HepG2 (cell line): Measurements from ENCODE around the gene CRAMP1. TPM values are rescaled to one million over a fixed set of nuclear protein-coding genes. Genes with fewer than 3 reads are reported as not detected.

Source experiments
- ATAC-seq: fragments of 200-7000 bp; cut with Tn5 transposase; 3 replicates; pipeline ENCODE4 v1.9.1; 2020; ENCODE audit warnings: mild to moderate bottlenecking, moderate library complexity
- BruUV-seq: library from RNA; stranded (reverse); fragments of 400-500 nt; replicated peaks from 2 replicates; lab custom pipeline; 2021; lab: Mats Ljungman, UMichigan
- CTCF ChIA-PET: fragments of 300-600 bp; formaldehyde crosslinking; extraction: SDS; loops from one replicate; lab custom pipeline; 2021; ENCODE audit warnings: low total read pairs, inconsistent platforms, low intra/inter-chr PET ratio; lab: Yijun Ruan, JAX
- POLR2A ChIA-PET: fragments of 350-600 bp; sonication (Branson Sonifier 250); formaldehyde crosslinking; loops from one replicate; lab custom pipeline; 2020; ENCODE audit warnings: antibody characterized with exemption, inconsistent platforms; lab: Yijun Ruan, JAX
- DNase-seq: peaks from one replicate; pipeline ENCODE4 v3.0.0-alpha.2; 2015; ENCODE audit warnings: low spot score
- FAIRE-seq: peaks from 3 replicates; lab custom pipeline; 2011; peaks lifted over from hg19 to GRCh38; lab: Jason Lieb, UNC
- H2AFZ ChIP-seq: one replicate; pipeline ENCODE4 v1.6.1; 2011; ENCODE audit warnings: low read length, inconsistent platforms
- H3K27ac ChIP-seq: fragments of 300-600 bp; 3 replicates; pipeline ENCODE4 v1.8.0; 2011; ENCODE audit warnings: mixed run types, mild to moderate bottlenecking, mixed read lengths, low read length, inconsistent platforms; ENCODE audit not compliant: insufficient read depth; ENCODE audit errors: extremely low read length
- H3K27me3 ChIP-seq, 2 experiments: fragments of 200-600 bp in 1 of 2; 2 replicates in 1 of 2; 3 replicates in 1 of 2; pipeline versions ENCODE4 v1.6.0 to v1.8.0; 2011; ENCODE audit warnings: low read length in 2 of 2, mild to moderate bottlenecking in 2 of 2, moderate library complexity in 2 of 2, inconsistent platforms in 1 of 2; ENCODE audit not compliant: insufficient read depth in 2 of 2, control insufficient read depth in 1 of 2
- H3K36me3 ChIP-seq, 2 experiments: fragments of 200-600 bp in 1 of 2; replicated peaks in 1 of 2; 2 replicates in 1 of 2; 3 replicates in 1 of 2; pipeline versions ENCODE4 v1.5.1 to v1.8.0; 2011; ENCODE audit warnings: low read length in 2 of 2, inconsistent platforms in 1 of 2; ENCODE audit not compliant: insufficient read depth in 2 of 2, control insufficient read depth in 1 of 2
- H3K4me1 ChIP-seq: 2 replicates; pipeline ENCODE4 v1.5.1; 2012; ENCODE audit warnings: low read length, inconsistent platforms; ENCODE audit not compliant: insufficient read depth
- H3K4me2 ChIP-seq: 2 replicates; pipeline ENCODE4 v1.6.0; 2011; ENCODE audit warnings: low read depth, low read length, inconsistent platforms
- H3K4me3 ChIP-seq, 3 experiments: fragments of 200-600 bp in 1 of 3; sonication (generic), shearing (Covaris generic) in 1 of 3; replicated peaks in 1 of 3; 2 replicates each; pipeline ENCODE4 v1.5.1; 2011 to 2016; ENCODE audit warnings: low read length in 3 of 3, inconsistent platforms in 2 of 3, low read depth in 2 of 3, mild to moderate bottlenecking in 2 of 3, control low read depth in 1 of 3, mixed read lengths in 1 of 3; ENCODE audit not compliant: insufficient read depth in 1 of 3
- H3K79me2 ChIP-seq: one replicate; pipeline ENCODE4 v1.6.1; 2011; ENCODE audit warnings: low read length, inconsistent platforms; ENCODE audit not compliant: insufficient read depth
- H3K9ac ChIP-seq: 2 replicates; pipeline ENCODE4 v1.6.0; 2011; ENCODE audit warnings: mild to moderate bottlenecking, low read depth, low read length, inconsistent platforms; ENCODE audit not compliant: insufficient read depth
- H3K9me3 ChIP-seq: 2 replicates; pipeline ENCODE4 v1.5.1; 2012; ENCODE audit warnings: mild to moderate bottlenecking, low read length
- H4K20me1 ChIP-seq: 2 replicates; pipeline ENCODE4 v1.6.0; 2011; ENCODE audit warnings: inconsistent platforms, mild to moderate bottlenecking, low read length, moderate library complexity; ENCODE audit not compliant: insufficient read depth
- CHD2 ChIP-seq: IDR thresholded peaks from 2 replicates; pipeline ENCODE4 v1.6.1; 2011; ENCODE audit warnings: low read depth, low read length, improper control_type of control experiment
- KLF16 ChIP-seq, 2 experiments: sonication (generic) in 1 of 2; formaldehyde crosslinking in 1 of 2; IDR thresholded peaks; 2 replicates each; pipeline versions ENCODE4 v1.6.1 to v1.8.0; 2016 to 2023; ENCODE audit warnings: missing genetic modification reagents in 2 of 2, missing compliant biosample characterization in 1 of 2
- MED1 ChIP-seq: sonication (generic); formaldehyde crosslinking; IDR thresholded peaks from 2 replicates; pipeline ENCODE4 v1.4.0; 2020; ENCODE audit warnings: missing genetic modification reagents
- PCBP1 ChIP-seq: fragments of 200-400 bp; formaldehyde crosslinking; IDR thresholded peaks from 2 replicates; pipeline ENCODE4 v1.6.1; 2017; ENCODE audit warnings: mild to moderate bottlenecking, low read depth, low read length, borderline replicate concordance
- PPARG ChIP-seq: conservative IDR thresholded peaks from 2 replicates; pipeline ENCODE4 v1.6.1; 2016; ENCODE audit warnings: missing biosample characterization, missing genetic modification reagents
- TEF ChIP-seq: sonication (generic); formaldehyde crosslinking; IDR thresholded peaks from 2 replicates; pipeline ENCODE4 v1.5.0; 2020; ENCODE audit warnings: missing genetic modification reagents
- ZNF275 ChIP-seq: sonication (generic); formaldehyde crosslinking; IDR thresholded peaks from 2 replicates; pipeline ENCODE4 v1.8.0; 2022; ENCODE audit warnings: missing genetic modification reagents, mild to moderate bottlenecking, inconsistent platforms, borderline replicate concordance
- ZNF430 ChIP-seq: sonication (generic); formaldehyde crosslinking; IDR thresholded peaks from 2 replicates; pipeline ENCODE4 v1.9.0; 2021; ENCODE audit warnings: mild to moderate bottlenecking, missing genetic modification reagents
- ZSCAN20 ChIP-seq: sonication (generic); formaldehyde crosslinking; IDR thresholded peaks from 2 replicates; pipeline ENCODE4 v1.4.0; 2020; ENCODE audit warnings: missing genetic modification reagents, mild to moderate bottlenecking, borderline replicate concordance
- ZSCAN30 ChIP-seq: sonication (generic); formaldehyde crosslinking; IDR thresholded peaks from 2 replicates; pipeline ENCODE4 v1.5.0; 2020; ENCODE audit warnings: mild to moderate bottlenecking, missing genetic modification reagents
- WGBS: methylation state at CpG from one replicate; pipeline ENCODE4 v1.1.6; 2017; ENCODE audit warnings: low lambda C conversion rate; 5-methylcytosine and 5-hydroxymethylcytosine counted together
- in situ Hi-C: cut with HindIII; loops from 2 replicates; pipeline ENCODE4 v1.10.0; 2017; ENCODE audit warnings: low pct_unique_long_range_greater_than_20kb; ENCODE audit not compliant: extremely low pct_ligation_motif_present
- intact Hi-C: fragments of 100-400 bp; cut with micrococcal nuclease; formaldehyde crosslinking; loops from one replicate; pipeline ENCODE4 v1.10.0; 2022; ENCODE audit not compliant: unreplicated experiment
- polyA plus RNA-seq, 8 experiments: library from polyadenylated mRNA; depleted of rRNA in 3 of 8; stranded (reverse) in 7 of 8; unstranded in 1 of 8; fragments of >200 nt; fragmentation: Illumina TruSeq in 4 of 8; extraction: Trizol in 4 of 8; gene quantifications; 2 replicates each; pipeline versions ENCODE4 v1.2.1 to v1.2.3, GENCODE V29; 2011 to 2016; ENCODE audit warnings: low read depth in 4 of 8, missing spikeins in 1 of 8, mixed read lengths in 1 of 8; ENCODE audit not compliant: insufficient read depth in 1 of 8
- total RNA-seq, 5 experiments: library from RNA; depleted of rRNA; stranded (reverse); fragments of >200 nt; fragmentation: Illumina TruSeq; extraction: Trizol; gene quantifications; 2 replicates each; pipeline ENCODE4 v1.2.3, GENCODE V29; 2016; ENCODE audit warnings: low read depth in 1 of 5

Gene CRAMP1
- total and polyA plus RNA-seq, 2 of the 13 experiments (the other 11 are each of a cell fraction or from before 2014, with no cell fraction given), result 6.8 to 9.7 TPM

GRCh38 chr16:1667916-1668315, 55.8 kb downstream of the CRAMP1 start:
- Histone ChIP-seq H3K27ac (no peak overlapping the region), H3K9ac (no peak overlapping the region), H4K20me1 (no peaks in the 10 kb centered on the region), H3K27me3 (no peaks in the 10 kb centered on the region), H2AFZ (no peak overlapping the region), H3K4me3 (no peak overlapping the region), H3K36me3 (peaks cover 34 to 95% of the 10 kb centered on the region in 2 experiments), H3K79me2 (no peaks in the 10 kb centered on the region), H3K9me3 (no peaks in the 10 kb centered on the region), H3K4me2 (no peak overlapping the region), H3K4me1 (no peaks in the 10 kb centered on the region)
- POLR2A ChIA-PET, result interaction anchor here (1.2 kb wide), 1 partner anchor 10 kb away, joined by 6 read pairs; the partner anchor contains the start of gene JPT2
- BruUV-seq, result no TSS peak
- in situ Hi-C loops (no loop called here), intact Hi-C loops (no loop called here)
- DNase-seq (no peak), ATAC-seq (no peak), FAIRE-seq (no peak)
- CTCF ChIA-PET, result no interaction called here
- WGBS, result 97% methylated on average over 14 of the region's 14 CpGs
- TF ChIP-seq ZNF430, result no peak
- no peak for TF ChIP-seq KLF16 (CRISPR knock-in tag; IDR thresholded peaks at IDR 0.05)

- intact Hi-C loops, result no loop called here
- H3K36me3 ChIP-seq, result peaks cover 34 to 94% of the 10 kb centered on the region in 2 experiments
- DNase-seq, result no peak
- no TSS peak for BruUV-seq
- 99% methylated on average over 16 of the region's 23 CpGs for WGBS
- no peak overlapping the region for H3K4me2 ChIP-seq
- ChIA-PET CTCF (no interaction called here), POLR2A (no interaction called here)
- no peak overlapping the region for H3K9ac ChIP-seq
- no peaks in the 10 kb centered on the region for H3K27me3 ChIP-seq
- ATAC-seq, result no peak
- no peak for TF ChIP-seq ZSCAN30
- no peak for TF ChIP-seq CHD2
- no peak for TF ChIP-seq TEF (CRISPR knock-in tag)
- TF ChIP-seq ZNF275, result no peak
- TF ChIP-seq PPARG (CRISPR knock-in tag), result no peak
- TF ChIP-seq ZSCAN20 (CRISPR knock-in tag), result no peak
- TF ChIP-seq MED1, result no peak
- TF ChIP-seq PCBP1, result no peak
- H3K27ac ChIP-seq, result no peak overlapping the region
- no peak for FAIRE-seq
- no peaks in the 10 kb centered on the region for H3K4me1 ChIP-seq
- no peaks in the 10 kb centered on the region for H4K20me1 ChIP-seq
- H2AFZ ChIP-seq, result no peak overlapping the region
- no peaks in the 10 kb centered on the region for H3K79me2 ChIP-seq
- no peak overlapping the region for H3K4me3 ChIP-seq
- no peaks in the 10 kb centered on the region for H3K9me3 ChIP-seq
- in situ Hi-C loops, result no loop called here
These were observed 56.6 kb downstream of the CRAMP1 start for GRCh38 chr16:1668612-1669319.
